ENCODE measurements around the gene PRKCQ.

The PRKCQ gene

DNA sequence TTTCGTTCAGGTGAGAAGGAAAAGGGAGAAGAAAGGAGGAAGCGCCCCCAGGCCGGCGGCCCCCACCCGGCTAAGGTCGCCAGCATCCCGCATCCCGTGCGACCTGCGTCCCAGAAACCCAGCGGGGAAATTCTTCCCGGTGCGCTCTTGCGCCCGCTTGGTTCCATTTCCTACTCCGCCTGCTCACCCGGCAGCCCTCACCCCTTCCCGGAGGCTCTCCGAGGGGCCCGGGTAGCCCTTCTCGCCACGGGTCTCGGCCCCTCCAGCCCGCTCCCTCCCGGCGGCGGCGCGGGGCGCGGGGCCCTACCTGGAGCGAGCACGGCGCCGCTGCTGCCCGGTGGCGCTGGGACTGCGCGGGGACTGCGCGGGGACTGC, at the start of gene PRKCQ:
Gene PRKCQ, minus strand, starts transcription at position 373 of the 375 bp plus-strand sequence. CDS start 65,141 bp downstream, outside the sequence.
- DNase-seq = no peak

DNA sequence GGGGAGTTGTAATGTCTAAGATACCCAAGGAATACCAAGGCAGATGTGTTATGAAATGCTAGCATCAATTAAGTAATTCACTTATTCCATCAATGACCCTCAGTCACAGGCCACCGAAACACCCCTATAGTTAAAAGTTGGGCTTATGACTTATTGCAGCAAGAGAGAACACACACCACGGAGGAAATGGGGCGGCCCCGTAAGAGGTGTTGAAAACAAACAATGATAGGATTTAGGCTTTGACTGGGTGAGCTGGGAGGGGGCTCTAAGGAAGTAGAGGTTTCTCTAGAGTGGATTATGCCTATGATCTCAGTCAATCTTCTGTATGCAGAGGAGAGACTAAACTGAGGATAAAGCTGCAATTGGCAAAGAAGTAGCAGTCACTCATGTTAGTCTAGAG, 45.4 kb upstream of the PRKCQ start:
- DNase-seq = no peak

DNA sequence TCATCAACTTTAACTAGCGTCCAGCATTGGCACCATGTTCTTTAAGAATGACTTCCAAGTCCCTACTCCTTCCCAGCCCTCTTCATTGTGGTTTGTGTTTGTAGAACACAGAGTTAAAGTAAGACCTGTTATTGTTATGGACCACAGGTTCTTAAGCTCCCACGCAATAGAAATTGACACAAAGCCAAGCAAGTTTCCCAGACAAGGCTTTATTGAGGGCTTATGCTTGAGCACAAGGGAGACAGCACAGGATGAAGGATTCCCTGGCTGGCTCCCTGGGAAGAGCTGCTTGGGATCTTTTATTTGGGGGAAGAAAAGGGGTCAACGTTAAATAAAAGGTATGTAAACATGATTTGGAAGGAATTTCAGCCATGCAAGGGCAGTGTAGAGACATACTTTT, 44.3 kb upstream of the PRKCQ start:
- no peak for DNase-seq

DNA sequence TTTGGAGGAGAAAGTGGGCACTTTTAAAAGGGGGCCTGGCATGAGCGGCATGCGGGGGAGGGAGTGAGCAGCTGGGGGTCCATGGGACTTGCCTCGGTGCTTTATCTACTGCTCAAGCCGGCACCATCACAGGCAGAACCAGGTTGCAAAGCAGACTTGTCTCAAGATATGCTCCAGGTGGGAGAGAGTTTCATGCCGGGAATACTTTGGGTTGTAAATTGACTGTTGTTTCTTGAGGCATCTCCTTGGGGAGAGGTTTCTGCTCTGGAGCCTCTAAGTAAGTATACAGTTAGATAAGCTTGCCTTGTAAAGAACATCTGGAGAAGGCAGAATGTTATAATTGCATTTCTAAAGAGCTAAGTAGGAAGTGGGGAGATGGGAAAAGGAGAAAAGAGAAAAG, 42.8 kb upstream of the PRKCQ start:
- DNase-seq = no peak

DNA sequence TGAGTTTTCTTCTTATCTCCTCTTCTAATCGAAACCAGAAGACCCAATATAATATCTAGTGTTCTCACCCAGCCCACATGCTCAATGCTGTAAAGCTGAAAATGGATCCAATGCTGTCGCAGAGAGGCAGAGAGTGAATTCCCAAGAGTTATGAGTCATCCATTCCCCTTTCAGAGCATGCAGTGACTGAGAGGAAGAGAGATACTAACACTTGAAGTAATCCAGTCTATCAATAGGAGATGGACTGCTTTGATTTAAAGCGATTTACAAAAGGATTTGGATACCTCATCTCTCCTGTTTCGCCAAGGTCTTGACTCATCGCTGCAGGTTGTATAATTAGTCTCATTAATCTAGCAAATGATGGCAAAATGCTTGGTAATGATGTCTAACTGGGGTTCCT, 41.5 kb upstream of the PRKCQ start:
- DNase-seq = no peak

DNA sequence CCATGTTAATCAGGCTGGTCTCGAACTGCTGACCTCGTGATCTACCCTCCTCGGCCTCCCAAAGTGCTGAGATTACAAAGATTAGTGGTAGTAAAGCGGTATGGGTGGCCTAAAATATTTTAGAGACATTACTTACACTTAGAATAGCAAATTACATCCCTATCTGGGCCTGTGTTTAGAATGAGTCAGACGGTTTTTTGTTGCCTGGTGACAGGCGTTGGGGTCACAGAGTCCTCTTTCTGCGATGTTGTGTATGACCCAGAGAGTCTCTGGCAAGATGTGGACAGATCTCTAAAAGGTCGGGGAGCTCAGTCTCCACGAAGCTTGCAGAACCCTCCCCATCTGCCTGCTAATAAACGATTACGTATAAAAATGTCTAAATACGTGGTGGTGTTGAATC, 39.6 kb upstream of the PRKCQ start:
- DNase-seq = no peak

DNA sequence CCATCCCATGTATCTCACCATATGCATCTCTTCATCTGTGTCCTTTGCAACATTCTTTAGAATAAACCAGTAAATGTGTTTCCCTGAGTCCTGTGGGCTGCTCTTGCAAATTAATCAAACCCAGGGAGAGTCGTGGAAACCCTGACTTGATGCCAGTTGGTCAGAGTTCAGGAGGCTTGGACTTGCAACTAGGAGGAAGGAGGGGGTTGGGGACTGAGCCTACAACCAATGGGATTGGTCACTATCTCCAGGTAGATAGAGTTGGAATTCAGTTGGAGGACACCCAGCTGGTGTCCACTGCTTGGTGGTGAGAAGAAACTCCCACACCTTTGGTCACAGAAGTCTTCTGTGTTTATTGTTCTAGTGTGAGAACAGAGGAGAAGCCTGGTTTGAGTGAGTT, 38.3 kb upstream of the PRKCQ start:
- no peak for DNase-seq

DNA sequence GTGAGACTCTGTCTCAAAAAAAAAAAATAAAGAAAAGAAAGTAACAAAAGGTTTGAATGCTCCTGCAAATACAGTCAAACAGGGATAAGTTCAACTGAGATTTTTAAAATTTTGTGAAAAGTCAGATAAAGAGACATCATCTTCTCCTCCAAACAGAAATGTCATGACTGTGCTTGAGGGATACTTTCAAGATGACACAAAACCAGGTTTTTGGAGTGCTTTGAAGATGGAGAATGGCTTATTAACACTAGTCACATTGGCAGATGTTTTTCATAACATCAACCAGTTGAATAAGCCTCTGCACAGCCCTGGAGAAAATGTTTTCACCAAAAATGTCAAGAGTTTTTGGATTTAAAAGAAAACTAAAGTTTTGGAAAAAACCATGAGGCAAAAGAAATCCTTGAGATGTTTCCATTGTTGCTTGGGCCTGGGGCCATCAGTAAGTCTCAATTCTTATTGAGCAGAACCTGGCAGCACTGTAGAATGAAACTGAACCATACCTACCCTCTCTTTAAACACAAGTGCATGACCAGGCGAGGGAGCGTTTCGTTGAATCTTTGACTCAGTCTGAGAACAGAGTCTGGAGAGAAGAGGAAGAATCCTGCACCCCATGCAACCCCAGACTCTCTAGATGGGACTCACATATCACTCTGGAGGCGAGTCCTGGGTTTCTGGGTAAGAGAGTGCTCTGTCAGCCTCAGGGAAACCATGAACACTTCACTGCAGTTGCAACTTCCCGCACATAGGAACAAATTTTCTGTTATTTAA, 37.4 kb upstream of the PRKCQ start:
- no peak for DNase-seq

DNA sequence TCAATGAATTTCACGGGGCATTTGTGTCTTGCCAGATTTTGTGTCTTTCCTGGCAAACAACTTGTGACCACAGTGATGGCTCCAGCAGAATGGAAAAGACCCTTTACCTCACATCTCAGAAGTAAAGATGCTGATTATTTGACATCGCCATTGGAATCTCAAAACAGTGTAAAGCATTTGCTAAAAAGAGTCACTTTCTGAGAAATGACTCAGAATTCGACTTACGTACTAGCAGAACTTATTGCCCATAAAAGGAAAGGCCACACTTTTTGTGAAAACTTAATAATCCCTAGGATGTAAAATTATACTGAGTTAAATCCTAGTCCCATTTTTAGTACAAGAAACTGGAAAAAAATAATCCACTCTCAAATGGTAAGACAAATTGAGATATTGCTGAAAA, 35.9 kb upstream of the PRKCQ start:
- no peak for DNase-seq

DNA sequence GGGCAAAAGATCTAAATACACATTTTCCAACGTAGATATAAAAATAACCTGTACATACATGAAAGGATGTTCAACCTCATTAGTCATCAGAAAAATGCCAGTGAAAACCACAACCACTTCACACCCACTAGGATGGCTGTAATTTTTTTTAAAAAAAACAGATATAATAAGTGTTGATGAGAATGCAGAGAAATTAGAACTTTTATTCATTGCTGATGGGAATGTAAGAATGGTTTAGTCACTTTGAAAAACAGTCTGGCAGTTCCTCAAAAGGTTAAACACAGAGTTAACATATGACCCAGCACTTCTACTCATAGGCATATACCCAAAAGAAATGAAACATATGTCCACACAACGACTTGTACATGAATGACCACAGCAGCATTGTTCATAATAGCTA, 32.3 kb upstream of the PRKCQ start:
- no peak for DNase-seq

DNA sequence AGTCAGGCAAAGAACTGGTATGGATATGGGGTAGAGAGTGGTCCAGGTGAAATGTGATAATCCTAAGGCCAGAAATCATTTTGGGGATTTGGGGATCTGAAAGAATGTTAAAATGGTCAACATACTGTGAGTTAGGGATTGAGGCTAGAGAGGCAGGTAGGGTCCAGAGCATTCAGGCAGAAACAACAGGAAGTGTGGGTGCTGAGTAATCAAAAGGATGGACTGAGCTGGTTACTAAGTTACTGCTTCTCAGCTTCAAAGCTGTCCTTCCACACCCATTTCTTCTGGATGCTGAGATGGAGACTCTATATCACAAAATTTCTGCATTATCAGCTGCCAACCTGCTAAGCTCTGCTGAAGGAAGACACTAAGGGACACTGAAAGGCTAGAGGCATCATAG, 30.6 kb upstream of the PRKCQ start:
- no peak for DNase-seq

DNA sequence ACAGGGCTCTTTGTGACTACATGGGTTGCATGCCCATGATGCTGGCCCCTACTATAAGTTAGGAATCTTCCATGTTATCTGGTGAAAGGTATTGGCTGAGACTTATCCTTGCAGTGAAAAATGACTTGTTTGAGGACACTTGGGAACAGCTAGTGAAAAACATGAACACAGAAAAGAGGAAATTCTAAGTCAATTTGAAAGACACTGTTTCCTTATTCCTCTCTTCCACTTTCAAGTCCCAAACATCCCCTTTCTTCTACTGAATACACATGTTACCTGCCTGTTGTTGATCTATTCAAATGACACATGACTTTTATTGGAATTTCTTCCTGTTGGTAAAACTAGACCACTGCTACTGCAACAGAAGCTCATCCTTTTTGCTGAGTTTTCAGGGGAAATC, 29.5 kb upstream of the PRKCQ start:
- DNase-seq = no peak

DNA sequence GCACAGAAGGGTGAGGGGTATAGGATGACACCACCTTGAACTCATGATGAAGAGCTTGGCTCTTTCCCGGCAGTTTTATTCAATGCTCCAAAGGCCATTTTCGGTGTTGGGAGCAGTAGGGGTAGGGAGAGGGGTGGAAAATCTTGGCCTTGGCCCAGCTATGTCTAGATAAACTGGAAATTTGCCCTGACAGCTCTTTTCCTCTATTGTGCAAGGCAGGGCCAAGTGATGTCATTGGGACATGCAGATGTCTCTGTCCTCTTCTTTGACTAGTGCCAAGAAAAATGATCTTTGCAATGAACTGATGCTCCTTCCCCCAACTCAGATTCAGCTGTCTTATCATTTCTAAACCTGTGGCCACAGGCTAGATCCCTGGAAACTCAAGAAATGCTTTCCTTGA, 27.7 kb upstream of the PRKCQ start:
- DNase-seq = no peak

DNA sequence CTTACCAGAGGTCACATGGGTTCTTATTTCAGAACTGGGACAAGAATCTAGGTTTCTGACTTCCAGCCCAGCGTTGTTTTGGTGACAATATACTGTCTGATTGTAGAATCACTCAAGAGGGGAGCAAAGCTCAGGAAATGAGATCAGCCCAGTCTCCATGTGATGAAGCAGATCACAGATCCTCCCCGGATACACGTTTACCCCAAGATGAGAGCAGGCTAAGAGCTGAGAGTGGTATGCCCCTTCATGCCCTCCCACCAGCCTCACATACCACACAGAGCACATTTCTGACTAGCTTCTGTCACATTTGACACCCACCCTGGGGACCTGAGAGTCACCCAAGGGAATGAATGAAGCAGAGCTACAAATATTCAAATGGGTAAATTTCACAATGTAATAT, 27.1 kb upstream of the PRKCQ start:
- no peak for DNase-seq

DNA sequence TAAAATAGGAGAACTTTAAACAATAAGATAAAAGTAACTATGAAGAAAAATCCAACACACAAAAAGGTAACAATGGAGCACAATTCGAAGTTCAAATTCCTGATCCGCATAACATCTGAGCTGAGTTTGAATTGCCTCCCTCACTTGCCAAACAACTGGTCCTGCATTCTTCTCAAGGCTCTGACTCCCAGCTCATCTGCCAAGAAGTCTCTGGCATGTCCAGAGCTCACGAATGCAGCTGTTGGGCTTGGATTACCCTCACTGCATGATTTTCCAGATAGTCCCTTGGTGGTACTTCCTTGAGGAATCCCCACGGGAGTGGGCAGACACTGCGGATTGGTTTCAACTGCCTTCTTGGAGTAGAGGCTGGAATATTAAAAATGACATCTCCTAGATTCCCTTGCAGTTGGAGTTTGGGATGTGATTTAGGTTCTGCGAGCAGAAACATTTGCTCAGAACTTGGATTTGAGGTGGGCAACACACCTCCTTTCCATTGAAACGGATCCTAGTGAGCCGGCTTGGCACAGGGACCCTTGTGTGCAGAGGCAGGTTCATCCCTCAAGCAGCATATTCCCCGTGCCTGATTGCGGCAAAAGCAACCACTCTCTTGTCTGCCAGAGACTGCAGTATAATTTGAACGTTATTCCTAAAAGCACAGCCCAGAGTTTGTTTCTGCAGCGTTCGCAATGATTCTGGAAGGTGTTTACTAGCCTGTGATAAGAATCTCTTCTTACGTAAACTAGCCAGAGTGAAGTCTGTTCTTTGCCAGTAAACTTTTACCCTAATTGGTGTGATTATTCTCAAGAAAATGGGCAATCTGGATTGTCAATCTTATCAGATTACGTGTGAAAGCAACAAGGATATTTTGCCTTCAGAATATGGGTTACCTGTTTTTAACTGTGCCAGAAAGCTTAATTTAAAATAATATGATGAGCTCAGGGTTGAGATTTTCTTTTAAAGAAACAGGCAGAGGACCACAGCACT, 23.4 kb upstream of the PRKCQ start:
- no peak for DNase-seq

DNA sequence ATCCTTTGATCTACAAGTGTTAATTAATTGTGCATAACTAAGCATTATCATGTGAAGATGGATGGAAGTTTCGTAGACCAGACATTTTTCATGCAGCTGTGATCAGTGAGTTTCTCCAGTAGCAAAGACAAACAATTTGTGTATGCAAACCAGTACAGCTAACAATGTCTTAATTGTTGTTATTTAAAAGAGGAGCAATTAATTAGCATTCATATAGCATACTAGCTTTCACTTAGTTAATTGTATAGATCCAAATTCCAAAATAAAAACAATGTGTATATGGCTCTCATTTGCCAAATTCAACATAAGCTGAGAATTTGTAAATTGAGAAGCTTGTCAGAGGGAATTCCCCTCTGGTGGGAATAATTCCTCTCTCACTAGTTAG, 22.6 kb upstream of the PRKCQ start:
- no peak for DNase-seq

DNA sequence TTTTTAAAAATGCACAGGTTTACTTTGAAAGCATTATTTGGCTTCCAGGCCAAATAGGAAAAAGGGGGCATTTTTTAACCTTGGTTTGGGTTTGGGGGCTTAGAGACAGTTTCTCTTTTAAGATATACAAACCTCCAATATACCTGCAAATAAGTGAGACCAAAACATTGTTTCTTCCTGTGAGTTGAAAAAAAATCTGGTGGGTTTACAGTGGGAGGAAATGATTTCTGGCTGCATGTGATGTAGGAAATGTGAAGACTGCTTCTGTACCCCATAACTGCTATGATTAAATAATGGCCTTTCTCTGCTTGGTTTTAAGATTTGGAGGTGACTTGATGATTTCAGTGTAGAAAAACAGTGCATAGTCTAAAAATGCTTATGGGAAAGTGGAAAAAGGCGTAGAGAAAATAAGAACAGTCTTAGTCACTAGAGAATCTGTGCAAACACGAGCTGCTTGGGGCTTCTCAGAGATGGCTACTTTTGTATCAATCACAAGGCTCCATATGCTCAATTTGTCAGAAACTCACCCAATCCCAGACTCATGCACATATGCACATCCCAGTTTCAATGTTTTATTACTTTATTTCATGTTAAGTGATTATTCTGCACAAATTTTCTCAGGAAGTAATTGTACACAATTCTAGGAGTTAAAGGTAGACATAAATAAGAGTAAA, 22.1 kb upstream of the PRKCQ start:
- DNase-seq = no peak

DNA sequence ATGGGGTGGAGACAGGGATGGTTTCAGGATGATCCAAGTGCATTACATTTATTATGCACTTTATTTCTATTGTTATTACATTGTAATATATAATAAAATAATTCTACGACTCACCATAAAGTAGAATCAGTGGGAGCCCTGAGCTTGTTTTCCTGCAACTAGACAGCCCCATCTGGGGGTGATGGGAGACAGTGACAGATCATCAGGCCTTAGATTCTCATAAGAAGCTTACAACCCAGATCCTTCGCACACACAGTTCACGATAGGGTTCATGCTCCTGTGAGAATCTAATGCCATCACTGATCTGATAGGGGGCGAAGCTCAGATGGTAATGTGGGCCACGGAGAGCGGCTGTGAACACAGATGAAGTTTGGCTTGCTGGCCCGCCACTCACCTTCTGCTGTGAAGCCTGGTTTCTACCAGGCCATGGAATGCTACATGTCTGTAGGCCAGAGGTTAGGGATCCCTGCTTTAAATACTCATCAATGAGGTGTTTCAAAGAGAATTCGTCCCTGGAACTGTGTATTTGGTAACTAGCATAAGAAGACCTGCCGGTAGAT, 21.2 kb upstream of the PRKCQ start:
- no peak for DNase-seq

DNA sequence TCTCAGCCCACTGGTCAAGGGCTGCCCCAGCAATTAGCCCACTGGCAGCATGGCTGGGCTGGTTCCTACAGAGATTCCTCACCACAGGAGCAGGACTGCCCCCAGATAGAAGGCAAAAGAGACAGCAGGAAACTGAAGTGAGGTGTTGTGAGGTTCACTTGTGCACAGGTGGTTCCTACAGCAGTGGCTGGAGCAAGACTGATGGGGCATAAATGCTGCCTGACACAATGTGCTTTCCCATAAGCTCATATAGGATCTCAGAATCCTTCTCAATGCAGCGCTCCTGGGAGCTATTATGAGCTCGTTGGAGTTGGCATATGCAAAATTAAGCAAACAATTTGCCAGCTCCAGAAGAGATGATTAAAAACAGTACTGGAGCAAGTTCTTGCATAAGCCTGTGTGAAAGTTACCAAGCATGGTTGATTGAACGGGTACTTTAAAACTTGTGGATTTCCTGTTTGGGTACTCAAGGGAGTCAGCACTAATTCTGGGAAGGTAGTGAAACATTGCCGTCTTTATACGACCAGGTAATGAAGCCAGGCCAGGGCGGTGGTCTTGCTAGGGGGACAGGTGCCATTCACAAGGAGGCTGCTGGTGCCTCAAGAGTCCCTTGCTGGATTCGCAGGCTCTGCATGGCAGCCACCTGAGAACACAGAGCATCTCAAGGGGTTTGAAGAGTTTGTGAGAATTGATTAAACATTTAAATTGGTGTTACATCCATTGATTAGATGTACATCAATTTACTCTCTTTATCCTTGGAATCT, 20.3 kb upstream of the PRKCQ start:
- DNase-seq = no peak

DNA sequence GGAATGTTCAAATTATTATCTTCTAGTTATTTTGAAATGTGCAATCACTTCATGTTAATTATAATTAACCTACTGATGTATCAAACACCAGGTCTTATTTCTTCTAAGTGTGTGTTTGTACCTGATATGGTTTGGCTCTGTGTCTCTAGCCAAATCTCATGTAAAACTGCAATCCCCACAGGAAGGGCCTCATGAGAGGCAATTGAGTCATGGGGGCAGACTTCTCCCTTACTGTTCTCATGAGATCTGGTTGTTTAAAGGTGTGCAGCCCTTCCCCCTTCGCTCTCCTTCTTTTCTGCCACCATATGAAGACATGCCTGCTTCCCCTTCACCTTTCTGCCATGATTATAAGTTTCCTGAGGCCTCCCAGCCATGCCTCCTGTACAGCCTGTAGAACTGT, 18.6 kb upstream of the PRKCQ start:
- DNase-seq = no peak

DNA sequence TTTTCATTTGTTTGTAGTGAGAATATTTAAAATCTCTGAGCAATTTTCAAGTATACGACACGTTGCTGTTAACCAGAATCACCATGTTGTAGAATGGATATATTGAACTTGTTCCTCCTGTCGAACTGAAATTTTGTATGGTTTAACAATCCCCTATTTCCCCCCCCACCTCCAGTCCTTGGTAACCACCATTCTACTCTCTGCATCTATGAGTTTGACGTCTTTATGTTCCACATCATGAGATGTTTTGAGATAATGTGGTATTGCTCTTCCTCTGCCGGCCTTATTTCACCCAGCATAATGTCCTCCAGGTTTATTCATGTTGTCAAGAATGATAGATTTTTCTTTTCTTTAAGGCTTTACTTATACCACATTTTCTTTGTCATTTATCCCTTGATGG, 17.4 kb upstream of the PRKCQ start:
- no peak for DNase-seq

DNA sequence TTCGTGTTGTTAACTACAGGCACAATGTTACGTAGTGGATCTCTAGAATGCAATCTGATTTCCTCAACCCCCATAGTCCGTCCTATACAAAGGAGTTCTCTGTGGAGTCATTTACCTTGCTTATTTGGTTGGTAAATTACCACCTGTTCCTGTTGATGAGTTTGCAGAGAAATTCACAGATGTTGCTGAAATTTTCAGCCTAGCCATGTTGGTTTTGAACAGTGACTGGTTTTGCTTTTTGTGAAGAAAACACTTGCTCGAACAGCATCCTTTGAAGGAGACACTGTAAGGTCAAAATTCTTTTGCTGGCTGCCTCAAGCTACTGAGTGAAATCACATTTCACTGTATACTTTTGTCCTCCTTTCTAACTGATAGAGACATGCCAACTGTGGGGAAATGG, 15.4 kb upstream of the PRKCQ start:
- no peak for DNase-seq

DNA sequence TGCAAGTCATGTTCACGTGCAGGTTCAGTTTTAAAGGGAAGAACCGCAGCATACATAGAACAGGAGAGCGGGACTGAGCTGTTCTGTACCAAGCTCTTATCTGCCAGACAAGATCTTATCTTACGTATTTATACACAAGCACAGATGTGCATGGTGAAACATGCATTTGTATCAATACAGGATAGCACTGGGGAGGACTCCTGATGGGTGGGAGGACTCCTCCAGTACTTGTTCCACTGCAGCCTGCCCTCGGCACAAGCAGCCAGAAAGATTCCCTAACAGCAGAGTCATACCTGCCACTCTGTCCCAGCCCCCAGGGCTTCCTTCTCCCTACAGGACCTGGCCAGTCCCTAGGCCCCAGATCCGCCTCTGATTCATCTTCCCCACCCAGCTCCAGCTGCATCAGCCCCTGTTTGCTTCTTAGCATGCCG, 13.2 kb upstream of the PRKCQ start:
- DNase-seq = no peak
